Testis (tissue), 3 donors: ENCODE measurements around the gene TOMT. TPM values are rescaled to one million over a fixed set of nuclear protein-coding genes. Genes with fewer than 3 reads are reported as not detected.

Experiments used
- DNase-seq: peaks from one replicate; pipeline ENCODE4 v3.0.0-alpha.2; 2019
- H3K27ac ChIP-seq, 2 donors: fragments of 200-600 bp; sonication (generic); one replicate each; pipeline ENCODE4 v1.5.1; 2019
- H3K27me3 ChIP-seq: fragments of 200-600 bp; sonication (generic); one replicate; pipeline ENCODE4 v1.5.1; 2019
- H3K36me3 ChIP-seq: fragments of 200-600 bp; sonication (generic); one replicate; pipeline ENCODE4 v1.5.1; 2017; ENCODE audit warnings: low read depth; ENCODE audit errors: missing control alignments
- H3K4me1 ChIP-seq: fragments of 200-600 bp; sonication (generic); one replicate; pipeline ENCODE4 v1.5.1; 2019
- H3K4me3 ChIP-seq, 2 donors: fragments of 200-600 bp; sonication (generic); one replicate each; pipeline ENCODE4 v1.5.1; 2017 to 2019
- H3K9me3 ChIP-seq: fragments of 200-600 bp; sonication (generic); one replicate; pipeline ENCODE4 v1.5.1; 2017
- CTCF ChIP-seq, 3 experiments: fragments of 450-650 bp in 2 of 3; fragments of 200-600 bp in 1 of 3; sonication (generic) in 1 of 3; IDR thresholded peaks; one replicate each; pipeline ENCODE4 v1.5.1; 2016 to 2019; ENCODE audit warnings: antibody characterized with exemption in 3 of 3, mild to moderate bottlenecking in 2 of 3, moderate library complexity in 1 of 3
- POLR2A ChIP-seq: fragments of 450-650 bp; IDR thresholded peaks from one replicate; pipeline ENCODE4 v1.6.1; 2017; ENCODE audit warnings: antibody characterized with exemption, mild to moderate bottlenecking, moderate library complexity
- WGBS, 2 donors: methylation state at CpG; one replicate each; pipeline ENCODE4 v1.1.5; 2018; 5-methylcytosine and 5-hydroxymethylcytosine counted together
- intact Hi-C: fragments of 100-400 bp; cut with DNase I; formaldehyde crosslinking; loops from one replicate; pipeline ENCODE4 v1.15.1; 2023; ENCODE audit warnings: low total_unique reads
- polyA plus RNA-seq: library from polyadenylated mRNA; stranded (reverse); fragments of 350-450 nt; fragmentation: Illumina TruSeq; extraction: RNeasy Lipid Tissue Mini Kit (QIAGEN cat#74804); gene quantifications from one replicate; pipeline ENCODE4 v1.2.3, GENCODE V29; 2014; ENCODE audit warnings: low read depth, low replicate concordance; ENCODE audit not compliant: insufficient read depth
- total RNA-seq, 2 donors: library from RNA; depleted of rRNA; stranded (reverse); fragments of >200 nt; gene quantifications; one replicate each; pipeline ENCODE4 v1.2.3, GENCODE V29; 2016

Gene TOMT
- total and polyA plus RNA-seq, 3 donors from 2014 or later, result 0.43 TPM; not detected in 2

- Histone ChIP-seq H3K36me3 (no peaks in the 10 kb centered on the region), H3K4me1 (peaks cover 18% of the 10 kb centered on the region)
- DNase-seq, result no peak
These were observed 38.5 kb upstream of the TOMT start for GRCh38 chr11:72067266-72067665.

GRCh38 chr11:72067676-72068075 is 38.0 kb upstream of the TOMT start:
- H3K4me3 ChIP-seq, result no peak overlapping the region
- intact Hi-C loops, result no loop called here
- peak overlapping the region in 1 of 2 donors; percentile 56 for H3K27ac ChIP-seq
- no peaks in the 10 kb centered on the region for H3K9me3 ChIP-seq
- peaks cover 18% of the 10 kb centered on the region for H3K4me1 ChIP-seq
- no peak for DNase-seq
- H3K36me3 ChIP-seq, result no peaks in the 10 kb centered on the region
- no peak for TF ChIP-seq POLR2A
- no peak for TF ChIP-seq CTCF (IDR thresholded peaks at IDR 0.05)
- H3K27me3 ChIP-seq, result no peaks in the 10 kb centered on the region

More at GRCh38 chr11:72067266-72067665, 38.5 kb upstream of the TOMT start:
- Histone ChIP-seq H3K9me3 (no peaks in the 10 kb centered on the region), H3K27ac (peak overlapping the region in 1 of 2 donors; percentile 56), H3K4me3 (no peak overlapping the region), H3K27me3 (no peaks in the 10 kb centered on the region)
- intact Hi-C loops, result no loop called here
- TF ChIP-seq CTCF (IDR thresholded peaks at IDR 0.05) (no peak), POLR2A (no peak)

GRCh38 chr11:72069200-72069599 is 36.5 kb upstream of the TOMT start:
- TF ChIP-seq CTCF (IDR thresholded peaks at IDR 0.05), result no peak
- no peak for TF ChIP-seq POLR2A
- Histone ChIP-seq H3K4me1 (peaks cover 18% of the 10 kb centered on the region), H3K36me3 (no peaks in the 10 kb centered on the region), H3K27me3 (no peaks in the 10 kb centered on the region), H3K4me3 (no peak overlapping the region), H3K9me3 (no peaks in the 10 kb centered on the region), H3K27ac (peak overlapping the region in 1 of 2 donors; percentile 75)
- no peak for DNase-seq
- intact Hi-C loops, result no loop called here

- 48 to 67% methylated on average over 1 to 2 of the region's 2 CpGs for WGBS, 2 donors
- Histone ChIP-seq H3K36me3 (no peaks in the 10 kb centered on the region), H3K4me3 (no peak overlapping the region), H3K27me3 (no peaks in the 10 kb centered on the region), H3K4me1 (peaks cover 18% of the 10 kb centered on the region), H3K9me3 (no peaks in the 10 kb centered on the region), H3K27ac (peak overlapping the region; percentile 40 to 75)
- no peak for TF ChIP-seq CTCF (IDR thresholded peaks at IDR 0.05)
- no peak for TF ChIP-seq POLR2A
- peak; percentile 70 for DNase-seq
- intact Hi-C loops, result no loop called here
These were observed 35.9 kb upstream of the TOMT start for GRCh38 chr11:72069787-72070251.

GRCh38 chr11:72070491-72070890 is 35.2 kb upstream of the TOMT start:
- no peaks in the 10 kb centered on the region for H3K36me3 ChIP-seq
- H3K4me3 ChIP-seq, result no peak overlapping the region
- 90 to 96% methylated on average over 7 of the region's 7 CpGs for WGBS, 2 donors
- peak overlapping the region in 1 of 2 donors; percentile 75 for H3K27ac ChIP-seq
- peaks cover 18% of the 10 kb centered on the region for H3K4me1 ChIP-seq
- no peaks in the 10 kb centered on the region for H3K27me3 ChIP-seq
- no peaks in the 10 kb centered on the region for H3K9me3 ChIP-seq
- intact Hi-C loops, result no loop called here
- TF ChIP-seq CTCF (IDR thresholded peaks at IDR 0.05), result no peak
- TF ChIP-seq POLR2A, result no peak
- DNase-seq, result no peak
